Heart left ventricle (tissue), 13 donors: ENCODE measurements around the gene ZNF618.

ENCODE experiments used
- POLR2A ChIP-seq, 2 donors: fragments of 450-650 bp; IDR thresholded peaks; one replicate each; pipeline ENCODE4 v1.6.1; 2017; ENCODE audit warnings: antibody characterized with exemption in 2 of 2, mild to moderate bottlenecking in 2 of 2, moderate library complexity in 2 of 2
- TF ChIP-seq, protein P1 (sequence below), 12 donors: fragments of 200-600 bp; sonication (generic) in 4 of 12; IDR thresholded peaks; one replicate each; pipeline versions ENCODE4 v1.5.0 to v1.8.0; 2018 to 2022; ENCODE audit warnings: antibody characterized with exemption in 12 of 12, mild to moderate bottlenecking in 5 of 12
- donor health status: ischemic (EF 13 %, LVEDD 7.1; RV severe dilation, severe dysfunction).
- donor health status: DM: no; HTN: yes; CAD: no.
- donor health status: DM: no; HTN: no; CAD: no.
- donor health status: ischemic (EF 25% LVEDD 6.9; RV normal size, moderate dysfunction).
- donor health status: ischemic (EF 25% LVEDD 5.7; RV mildly dilated, moderate dysfunction).
- donor health status: ischemic (EF 35%, LVEDD 5.7; RV mildly dilated, moderate dysfunction).
- donor health status: nonischemic (EF 11% LVEDD 7.7; RV severe dilation, severe dysfunction).
- donor health status: DM: yes; HTN: yes; CAD: no.
- donor health status: PGD.
- donor health status: ischemic (EF 29% LVEDD 5.4; RV normal size, mild dysfunction).
- donor health status: nonischemic (EF 23%, LVEDD 6.1; RV moderate dilation, normal function).

GRCh38 chr9:113927277-113927676 lies 51.2 kb downstream of the ZNF618 start:
- TF ChIP-seq, protein P1, sequence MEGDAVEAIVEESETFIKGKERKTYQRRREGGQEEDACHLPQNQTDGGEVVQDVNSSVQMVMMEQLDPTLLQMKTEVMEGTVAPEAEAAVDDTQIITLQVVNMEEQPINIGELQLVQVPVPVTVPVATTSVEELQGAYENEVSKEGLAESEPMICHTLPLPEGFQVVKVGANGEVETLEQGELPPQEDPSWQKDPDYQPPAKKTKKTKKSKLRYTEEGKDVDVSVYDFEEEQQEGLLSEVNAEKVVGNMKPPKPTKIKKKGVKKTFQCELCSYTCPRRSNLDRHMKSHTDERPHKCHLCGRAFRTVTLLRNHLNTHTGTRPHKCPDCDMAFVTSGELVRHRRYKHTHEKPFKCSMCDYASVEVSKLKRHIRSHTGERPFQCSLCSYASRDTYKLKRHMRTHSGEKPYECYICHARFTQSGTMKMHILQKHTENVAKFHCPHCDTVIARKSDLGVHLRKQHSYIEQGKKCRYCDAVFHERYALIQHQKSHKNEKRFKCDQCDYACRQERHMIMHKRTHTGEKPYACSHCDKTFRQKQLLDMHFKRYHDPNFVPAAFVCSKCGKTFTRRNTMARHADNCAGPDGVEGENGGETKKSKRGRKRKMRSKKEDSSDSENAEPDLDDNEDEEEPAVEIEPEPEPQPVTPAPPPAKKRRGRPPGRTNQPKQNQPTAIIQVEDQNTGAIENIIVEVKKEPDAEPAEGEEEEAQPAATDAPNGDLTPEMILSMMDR (IDR thresholded peaks at IDR 0.05), result no peak
- no peak for TF ChIP-seq POLR2A (IDR thresholded peaks at IDR 0.05)
